Tibial nerve (tissue), 4 donors: Measurements from ENCODE around the gene RIN3. TPM values are rescaled to one million over a fixed set of nuclear protein-coding genes. Genes with fewer than 3 reads are reported as not detected.

ENCODE experiments used
- DNase-seq, 2 donors: peaks; one replicate each; pipeline ENCODE4 v3.0.0-alpha.2; 2019; ENCODE audit warnings: low spot score in 2 of 2
- H3K27ac ChIP-seq, 4 donors: fragments of 200-600 bp; sonication (generic) in 3 of 4; one replicate each; pipeline ENCODE4 v1.5.1; 2017 to 2019; ENCODE audit warnings: mild to moderate bottlenecking in 1 of 4
- H3K27me3 ChIP-seq, 2 donors: fragments of 200-600 bp; sonication (generic) in 1 of 2; one replicate each; pipeline versions ENCODE4 v1.5.1 to v1.6.0; 2017 to 2019
- H3K36me3 ChIP-seq, 3 donors: fragments of 200-600 bp; sonication (generic); one replicate each; pipeline ENCODE4 v1.5.1; 2018 to 2019
- H3K4me1 ChIP-seq, 4 donors: fragments of 200-600 bp; sonication (generic) in 3 of 4; one replicate each; pipeline ENCODE4 v1.5.1; 2017 to 2019
- H3K4me3 ChIP-seq, 4 donors: fragments of 200-600 bp; sonication (generic) in 3 of 4; one replicate each; pipeline ENCODE4 v1.5.1; 2017 to 2019; ENCODE audit warnings: mild to moderate bottlenecking in 1 of 4, moderate library complexity in 1 of 4
- H3K9me3 ChIP-seq, 4 donors: fragments of 200-600 bp; sonication (generic) in 3 of 4; one replicate each; pipeline ENCODE4 v1.5.1; 2017 to 2019
- CTCF ChIP-seq, 5 experiments: fragments of 200-600 bp in 3 of 5; fragments of 450-650 bp in 2 of 5; sonication (generic) in 3 of 5; IDR thresholded peaks; one replicate each; pipeline ENCODE4 v1.5.1; 2016 to 2019; ENCODE audit warnings: antibody characterized with exemption in 5 of 5, mild to moderate bottlenecking in 3 of 5, moderate library complexity in 2 of 5
- EP300 ChIP-seq, 2 donors: sonication (generic); formaldehyde crosslinking; IDR thresholded peaks; one replicate each; pipeline ENCODE4 v1.6.1; 2017; ENCODE audit warnings: antibody characterized with exemption in 2 of 2, mild to moderate bottlenecking in 1 of 2
- POLR2A ChIP-seq, 2 donors: fragments of 450-650 bp; IDR thresholded peaks; one replicate each; pipeline ENCODE4 v1.6.1; 2017; ENCODE audit warnings: antibody characterized with exemption in 2 of 2, mild to moderate bottlenecking in 2 of 2, moderate library complexity in 2 of 2
- WGBS, 2 donors: methylation state at CpG; one replicate each; pipeline ENCODE4 v1.1.5; 2018; 5-methylcytosine and 5-hydroxymethylcytosine counted together
- total RNA-seq, 4 donors: library from RNA; depleted of rRNA; stranded (reverse); fragments of >200 nt; gene quantifications; one replicate each; pipeline ENCODE4 v1.1.0, GENCODE V29; 2016

RIN3 gene
- total RNA-seq, 4 donors from 2014 or later = 14.2 to 34.2 (median 15.5) TPM

GRCh38 chr14:92573761-92574498, 60.3 kb downstream of the RIN3 start:
- no peak overlapping the region for H3K4me3 ChIP-seq
- no peak overlapping the region for H3K27ac ChIP-seq
- WGBS, 2 donors = 91 to 94% methylated on average over 8 of the region's 8 CpGs
- peaks cover 0 to 23% (median 0%) of the 10 kb centered on the region in 3 donors for H3K36me3 ChIP-seq
- no peaks in the 10 kb centered on the region for H3K27me3 ChIP-seq
- H3K9me3 ChIP-seq = no peaks in the 10 kb centered on the region
- no peak for DNase-seq
- no peaks in the 10 kb centered on the region for H3K4me1 ChIP-seq
- no peak for TF ChIP-seq CTCF (IDR thresholded peaks at IDR 0.05)
- no peak for TF ChIP-seq POLR2A (IDR thresholded peaks at IDR 0.05)
- TF ChIP-seq EP300 (IDR thresholded peaks at IDR 0.05) = no peak

- no peaks in the 10 kb centered on the region for H3K9me3 ChIP-seq
- peaks cover 0 to 34% (median 0%) of the 10 kb centered on the region in 3 donors for H3K36me3 ChIP-seq
- no peaks in the 10 kb centered on the region for H3K27me3 ChIP-seq
- H3K27ac ChIP-seq = no peak overlapping the region
- no peaks in the 10 kb centered on the region for H3K4me1 ChIP-seq
- WGBS, 2 donors = 67 to 74% methylated on average over 7 of the region's 7 CpGs
- no peak for DNase-seq
- no peak overlapping the region for H3K4me3 ChIP-seq
- TF ChIP-seq POLR2A (IDR thresholded peaks at IDR 0.05) (no peak), CTCF (IDR thresholded peaks at IDR 0.05) (no peak), EP300 (IDR thresholded peaks at IDR 0.05) (no peak)
These were observed 61.6 kb downstream of the RIN3 start for GRCh38 chr14:92575061-92575747.

- TF ChIP-seq EP300 (IDR thresholded peaks at IDR 0.05) (no peak), CTCF (IDR thresholded peaks at IDR 0.05) (no peak), POLR2A (IDR thresholded peaks at IDR 0.05) (no peak)
- 90 to 96% methylated on average over 7 of the region's 7 CpGs for WGBS, 2 donors
- Histone ChIP-seq H3K4me3 (no peak overlapping the region), H3K4me1 (no peaks in the 10 kb centered on the region), H3K9me3 (no peaks in the 10 kb centered on the region), H3K27ac (no peak overlapping the region), H3K27me3 (no peaks in the 10 kb centered on the region), H3K36me3 (peaks cover 0 to 34% (median 0%) of the 10 kb centered on the region in 3 donors)
- DNase-seq = no peak
These were observed 62.2 kb downstream of the RIN3 start for GRCh38 chr14:92575748-92576303.

GRCh38 chr14:92577321-92577742, 63.8 kb downstream of the RIN3 start:
- H3K27ac ChIP-seq = no peak overlapping the region
- H3K4me1 ChIP-seq = no peaks in the 10 kb centered on the region
- 77 to 79% methylated on average over 13 of the region's 13 CpGs for WGBS, 2 donors
- peaks cover 0 to 34% (median 0%) of the 10 kb centered on the region in 3 donors for H3K36me3 ChIP-seq
- H3K27me3 ChIP-seq = no peaks in the 10 kb centered on the region
- TF ChIP-seq POLR2A (IDR thresholded peaks at IDR 0.05) (no peak), CTCF (IDR thresholded peaks at IDR 0.05) (no peak), EP300 (IDR thresholded peaks at IDR 0.05) (no peak)
- H3K9me3 ChIP-seq = no peaks in the 10 kb centered on the region
- no peak overlapping the region for H3K4me3 ChIP-seq
- DNase-seq = no peak

GRCh38 chr14:92578511-92578910, 64.9 kb downstream of the RIN3 start:
- Histone ChIP-seq H3K4me1 (no peaks in the 10 kb centered on the region), H3K36me3 (peaks cover 0 to 39% (median 0%) of the 10 kb centered on the region in 3 donors), H3K4me3 (no peak overlapping the region), H3K27me3 (no peaks in the 10 kb centered on the region), H3K27ac (no peak overlapping the region), H3K9me3 (no peaks in the 10 kb centered on the region)
- TF ChIP-seq POLR2A (IDR thresholded peaks at IDR 0.05) (no peak), CTCF (IDR thresholded peaks at IDR 0.05) (no peak), EP300 (IDR thresholded peaks at IDR 0.05) (no peak)
- no peak for DNase-seq
- 85 to 94% methylated on average over 3 of the region's 3 CpGs for WGBS, 2 donors
